Esophagus muscularis mucosa (tissue), 4 donors: ENCODE data around the gene GNPDA1. TPM values are rescaled to one million over a fixed set of nuclear protein-coding genes. Genes with fewer than 3 reads are reported as not detected.
A peak's percentile ranks its signal among the peaks of the same experiment; 100 is the strongest.
"Not testable (repeated sequence)": the region's sequence is repeated elsewhere in the genome, so short reads cannot be mapped to it uniquely, and the experiment has no call there.

Experiments
- DNase-seq: peaks from one replicate; pipeline ENCODE4 v3.0.0-alpha.2; 2017; ENCODE audit errors: extremely low spot score
- H3K27ac ChIP-seq, 4 donors: fragments of 200-600 bp; sonication (generic); replicated peaks in 1 of 4; 1 replicate in 3 of 4; 2 replicates in 1 of 4; pipeline ENCODE4 v1.5.1; 2016 to 2019; ENCODE audit warnings: mild to moderate bottlenecking in 1 of 4
- H3K27me3 ChIP-seq, 4 donors: fragments of 200-600 bp; sonication (generic); one replicate each; pipeline versions ENCODE4 v1.5.1 to v1.6.0; 2016 to 2019
- H3K36me3 ChIP-seq, 4 donors: fragments of 200-600 bp; sonication (generic); one replicate each; pipeline ENCODE4 v1.5.1; 2016 to 2019
- H3K4me1 ChIP-seq, 4 donors: fragments of 200-600 bp; sonication (generic); one replicate each; pipeline ENCODE4 v1.5.1; 2016 to 2019
- H3K4me3 ChIP-seq, 4 donors: fragments of 200-600 bp; sonication (generic); 1 replicate in 2 of 4; 2 replicates in 2 of 4; pipeline ENCODE4 v1.5.1; 2016 to 2019; ENCODE audit warnings: mild to moderate bottlenecking in 4 of 4, moderate library complexity in 1 of 4
- H3K9me3 ChIP-seq, 4 donors: fragments of 200-600 bp; sonication (generic); 1 replicate in 3 of 4; 2 replicates in 1 of 4; pipeline ENCODE4 v1.5.1; 2016 to 2019
- EP300 ChIP-seq: sonication (generic); formaldehyde crosslinking; IDR thresholded peaks from one replicate; pipeline ENCODE4 v1.6.1; 2017; ENCODE audit warnings: antibody characterized with exemption
- POLR2A ChIP-seq: fragments of 450-650 bp; IDR thresholded peaks from one replicate; pipeline ENCODE4 v1.6.1; 2017; ENCODE audit warnings: antibody characterized with exemption, moderate library complexity, mild to moderate bottlenecking, low read depth
- POLR2AphosphoS5 ChIP-seq, 2 donors: sonication (generic); formaldehyde crosslinking; IDR thresholded peaks; one replicate each; pipeline ENCODE4 v1.6.1; 2017; ENCODE audit warnings: antibody characterized with exemption in 2 of 2
- WGBS: methylation state at CpG from one replicate; pipeline ENCODE4 v1.1.5; 2018; 5-methylcytosine and 5-hydroxymethylcytosine counted together
- intact Hi-C: fragments of 100-400 bp; cut with DNase I; formaldehyde crosslinking; loops from one replicate; pipeline ENCODE4 v1.15.1; 2023
- total RNA-seq, 4 donors: library from RNA; depleted of rRNA; stranded (reverse); fragments of >200 nt; gene quantifications; one replicate each; pipeline versions ENCODE4 v1.1.0 to v1.2.1, GENCODE V29; 2016
- TF ChIP-seq, protein P1 (sequence below), 3 experiments: fragments of 200-600 bp in 2 of 3; fragments of 450-650 bp in 1 of 3; sonication (generic) in 2 of 3; IDR thresholded peaks; one replicate each; pipeline ENCODE4 v1.5.1; 2017 to 2019; ENCODE audit warnings: antibody characterized with exemption in 3 of 3, mild to moderate bottlenecking in 2 of 3, moderate library complexity in 1 of 3

Gene GNPDA1
- total RNA-seq, 4 donors from 2014 or later, result 19.5 to 52.4 (median 35.4) TPM

GRCh38 chr5:142055301-142055700 is 42.5 kb upstream of the GNPDA1 start:
- Histone ChIP-seq H3K9me3 (no peaks in the 10 kb centered on the region), H3K27ac (no peak overlapping the region), H3K4me3 (no peak overlapping the region), H3K36me3 (no peaks in the 10 kb centered on the region), H3K4me1 (peaks cover 3 to 7% (median 4%) of the 10 kb centered on the region in 4 donors), H3K27me3 (no peaks in the 10 kb centered on the region)
- TF ChIP-seq POLR2A, result no peak
- TF ChIP-seq EP300, result no peak
- TF ChIP-seq POLR2AphosphoS5 (IDR thresholded peaks at IDR 0.05), result no peak
- TF ChIP-seq, protein P1, sequence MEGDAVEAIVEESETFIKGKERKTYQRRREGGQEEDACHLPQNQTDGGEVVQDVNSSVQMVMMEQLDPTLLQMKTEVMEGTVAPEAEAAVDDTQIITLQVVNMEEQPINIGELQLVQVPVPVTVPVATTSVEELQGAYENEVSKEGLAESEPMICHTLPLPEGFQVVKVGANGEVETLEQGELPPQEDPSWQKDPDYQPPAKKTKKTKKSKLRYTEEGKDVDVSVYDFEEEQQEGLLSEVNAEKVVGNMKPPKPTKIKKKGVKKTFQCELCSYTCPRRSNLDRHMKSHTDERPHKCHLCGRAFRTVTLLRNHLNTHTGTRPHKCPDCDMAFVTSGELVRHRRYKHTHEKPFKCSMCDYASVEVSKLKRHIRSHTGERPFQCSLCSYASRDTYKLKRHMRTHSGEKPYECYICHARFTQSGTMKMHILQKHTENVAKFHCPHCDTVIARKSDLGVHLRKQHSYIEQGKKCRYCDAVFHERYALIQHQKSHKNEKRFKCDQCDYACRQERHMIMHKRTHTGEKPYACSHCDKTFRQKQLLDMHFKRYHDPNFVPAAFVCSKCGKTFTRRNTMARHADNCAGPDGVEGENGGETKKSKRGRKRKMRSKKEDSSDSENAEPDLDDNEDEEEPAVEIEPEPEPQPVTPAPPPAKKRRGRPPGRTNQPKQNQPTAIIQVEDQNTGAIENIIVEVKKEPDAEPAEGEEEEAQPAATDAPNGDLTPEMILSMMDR (IDR thresholded peaks at IDR 0.05), result no peak
- 100% methylated on average over 1 of the region's 1 CpG for WGBS
- intact Hi-C loops, result no loop called here
- DNase-seq, result no peak

DNA sequence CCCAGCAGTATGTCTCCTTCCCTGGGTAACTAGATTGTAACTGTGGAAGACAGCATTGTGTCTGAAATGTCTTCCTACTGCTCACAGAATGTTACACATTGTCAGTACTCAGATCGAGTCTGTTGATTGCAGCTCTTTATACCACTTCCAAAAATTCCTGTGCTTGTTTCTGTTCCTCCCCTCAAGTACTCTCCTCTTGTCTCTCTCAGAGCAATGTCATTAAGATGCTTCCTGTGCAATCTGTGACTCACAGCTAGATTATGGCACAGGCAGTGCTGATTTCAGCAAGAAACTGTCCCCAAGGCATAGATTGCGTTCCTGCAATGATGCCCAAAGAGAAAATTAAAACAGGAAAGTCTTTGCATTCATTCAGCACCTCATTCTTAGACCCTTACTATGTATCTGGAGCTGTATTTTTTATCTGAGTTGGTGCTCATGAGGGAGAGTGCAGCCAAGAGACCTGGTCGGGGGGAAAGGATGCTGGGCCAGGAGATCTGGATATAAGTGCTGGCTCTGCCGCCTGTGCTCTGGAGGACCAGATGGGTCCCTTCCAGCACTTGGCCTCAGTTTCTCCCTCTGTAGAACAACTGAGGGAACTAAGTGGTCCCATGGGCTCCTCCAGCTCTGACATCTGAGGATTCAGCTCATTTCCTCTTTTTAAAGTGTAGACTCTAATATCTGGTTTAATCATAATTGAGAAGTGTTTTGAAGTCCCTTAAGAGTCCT is 40.8 kb upstream of the GNPDA1 start:
- Histone ChIP-seq H3K4me1 (peaks cover 0 to 7% (median 4%) of the 10 kb centered on the region in 4 donors), H3K4me3 (no peak overlapping the region), H3K36me3 (no peaks in the 10 kb centered on the region), H3K27ac (peak overlapping the region in 1 of 4 donors; percentile 32), H3K9me3 (no peaks in the 10 kb centered on the region), H3K27me3 (no peaks in the 10 kb centered on the region)
- WGBS, result 50% methylated on average over 4 of the region's 4 CpGs
- TF ChIP-seq EP300 (no peak), POLR2A (no peak), POLR2AphosphoS5 (IDR thresholded peaks at IDR 0.05) (peak; percentile 15 to 28)
- TF ChIP-seq, protein P1 (IDR thresholded peaks at IDR 0.05), result no peak
- intact Hi-C loops, result no loop called here
- DNase-seq, result no peak

DNA sequence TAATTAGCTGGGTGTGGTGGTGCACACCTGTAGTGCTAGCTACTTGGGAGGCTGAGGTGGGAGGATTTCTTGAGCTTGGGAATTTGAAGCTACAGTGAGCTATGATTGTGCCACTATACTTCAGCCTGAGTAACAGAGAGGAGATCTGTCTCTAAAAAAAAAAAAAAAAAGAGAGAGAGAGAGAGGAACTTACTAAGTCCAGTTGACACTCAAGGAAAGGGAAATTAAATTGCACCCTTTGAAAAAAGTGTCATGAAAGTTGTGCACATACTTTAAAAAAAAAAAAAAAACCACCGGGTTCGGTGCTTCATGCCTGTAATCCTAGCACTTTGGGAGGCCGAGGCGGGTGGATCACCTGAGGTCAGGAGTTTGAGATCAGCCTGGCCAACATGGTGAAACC is 39.2 kb upstream of the GNPDA1 start:
- H3K36me3 ChIP-seq, H3K4me1 ChIP-seq, H3K4me3 ChIP-seq, DNase-seq, H3K9me3 ChIP-seq, intact Hi-C loops, H3K27me3 ChIP-seq, H3K27ac ChIP-seq: not testable (repeated sequence)
- WGBS, result 87% methylated on average over 4 of the region's 4 CpGs

DNA sequence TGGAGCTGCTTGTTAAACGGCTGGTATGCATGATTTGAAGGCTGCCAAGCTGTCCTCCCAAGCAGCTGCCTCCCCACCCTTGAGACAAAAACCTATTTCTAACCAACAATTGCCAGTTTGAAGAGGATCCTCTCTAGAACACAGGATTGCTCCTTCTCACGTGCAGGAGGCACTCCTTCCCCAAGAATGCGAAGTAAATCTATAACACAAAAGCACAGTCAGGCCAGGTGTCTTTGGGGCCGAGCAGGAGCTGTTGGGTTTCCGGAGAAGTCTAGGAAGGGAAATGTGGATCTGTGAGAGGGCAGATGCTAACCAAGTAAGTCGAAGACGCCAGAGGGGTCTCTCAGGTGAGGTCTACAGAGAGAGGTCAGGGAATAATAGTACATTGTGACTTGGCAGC is 35.4 kb upstream of the GNPDA1 start:
- intact Hi-C loops, result no loop called here
- Histone ChIP-seq H3K27ac (no peak overlapping the region), H3K9me3 (no peaks in the 10 kb centered on the region), H3K36me3 (no peaks in the 10 kb centered on the region), H3K27me3 (no peaks in the 10 kb centered on the region), H3K4me1 (peaks cover 0 to 1% (median 0%) of the 10 kb centered on the region in 4 donors), H3K4me3 (no peak overlapping the region)
- TF ChIP-seq, protein P1 (IDR thresholded peaks at IDR 0.05), result no peak
- TF ChIP-seq EP300, result no peak
- TF ChIP-seq POLR2AphosphoS5 (IDR thresholded peaks at IDR 0.05), result no peak
- no peak for TF ChIP-seq POLR2A
- 65% methylated on average over 7 of the region's 7 CpGs for WGBS
- DNase-seq, result no peak

GRCh38 chr5:142046191-142046590 is 33.4 kb upstream of the GNPDA1 start:
- Histone ChIP-seq H3K4me3 (no peak overlapping the region), H3K27ac (no peak overlapping the region), H3K27me3 (no peaks in the 10 kb centered on the region), H3K4me1 (no peaks in the 10 kb centered on the region), H3K9me3 (no peaks in the 10 kb centered on the region), H3K36me3 (no peaks in the 10 kb centered on the region)
- intact Hi-C loops, result no loop called here
- TF ChIP-seq POLR2AphosphoS5 (IDR thresholded peaks at IDR 0.05), result no peak
- no peak for TF ChIP-seq POLR2A
- no peak for TF ChIP-seq EP300
- TF ChIP-seq, protein P1 (IDR thresholded peaks at IDR 0.05), result no peak
- WGBS, result 78% methylated on average over 7 of the region's 7 CpGs
- no peak for DNase-seq

DNA sequence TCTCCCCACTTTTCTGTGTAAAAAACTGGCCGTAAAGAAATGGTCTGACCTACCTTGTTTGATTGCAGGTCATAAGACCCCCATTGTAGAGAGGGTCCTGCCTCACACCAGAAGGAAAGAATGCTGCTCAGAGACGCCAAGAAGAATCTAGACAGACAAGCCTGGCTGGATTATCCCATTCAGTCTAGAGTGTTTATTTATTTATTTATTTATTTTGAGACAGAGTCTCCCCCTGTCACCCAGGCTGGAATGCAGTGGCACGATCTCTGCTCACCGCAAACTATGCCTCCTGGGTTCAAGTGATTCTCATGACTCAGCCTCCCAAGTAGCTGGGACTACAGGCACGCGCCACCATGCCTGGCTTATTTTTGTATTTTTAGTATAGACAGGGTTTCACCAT is 28.1 kb upstream of the GNPDA1 start:
- DNase-seq, H3K4me1 ChIP-seq, intact Hi-C loops, H3K9me3 ChIP-seq, H3K36me3 ChIP-seq, H3K27ac ChIP-seq, H3K27me3 ChIP-seq, H3K4me3 ChIP-seq: not testable (repeated sequence)
- WGBS, result 97% methylated on average over 6 of the region's 6 CpGs
